Activated T-cell treated with anti-CD3 and anti-CD28 coated beads, Interleukin-2, amount 50 U/mL, for 72 hours (primary cell): ENCODE measurements around the gene P4HA3. TPM values are rescaled to one million over a fixed set of nuclear protein-coding genes. Genes with fewer than 3 reads are reported as not detected.
"Not testable (repeated sequence)": the region's sequence is repeated elsewhere in the genome, so short reads cannot be mapped to it uniquely, and the experiment has no call there.

Experiments
- ATAC-seq, 2 donors: fragments of 150-1000 bp; cut with Tn5 transposase; replicated peaks in 1 of 2; 2 replicates each; pipeline ENCODE4 v1.10.0; 2021; ENCODE audit warnings: moderate library complexity in 2 of 2, mild to moderate bottlenecking in 1 of 2
- DNase-seq, 2 donors: peaks; one replicate each; pipeline ENCODE4 v3.0.0; 2021 to 2022; ENCODE audit warnings: mixed read lengths in 1 of 2
- H3K27ac Mint-ChIP-seq: one replicate; pipeline ENCODE4 v1.8.0; 2022; ENCODE audit warnings: mild to moderate bottlenecking, moderate library complexity, mixed read lengths
- H3K27me3 Mint-ChIP-seq: one replicate; pipeline ENCODE4 v1.8.0; 2022; ENCODE audit warnings: low read depth, mixed read lengths
- H3K36me3 Mint-ChIP-seq, 2 donors: one replicate each; pipeline ENCODE4 v1.8.0; 2022; ENCODE audit warnings: mixed read lengths in 2 of 2, mild to moderate bottlenecking in 1 of 2; ENCODE audit not compliant: insufficient read depth in 2 of 2
- H3K4me1 Mint-ChIP-seq: one replicate; pipeline ENCODE4 v1.8.0; 2022; ENCODE audit warnings: low read depth, mixed read lengths
- H3K4me3 Mint-ChIP-seq, 2 donors: one replicate each; pipeline ENCODE4 v1.8.0; 2022; ENCODE audit warnings: mild to moderate bottlenecking in 2 of 2, mixed read lengths in 2 of 2, moderate library complexity in 2 of 2
- H3K9me3 Mint-ChIP-seq, 2 donors: one replicate each; pipeline ENCODE4 v1.8.0; 2022; ENCODE audit warnings: mixed read lengths in 2 of 2
- total RNA-seq, 2 donors: library from RNA; stranded (reverse); gene quantifications; one replicate each; pipeline ENCODE4 v1.2.3, GENCODE V29; 2022

P4HA3 gene
- not detected for total RNA-seq

DNA sequence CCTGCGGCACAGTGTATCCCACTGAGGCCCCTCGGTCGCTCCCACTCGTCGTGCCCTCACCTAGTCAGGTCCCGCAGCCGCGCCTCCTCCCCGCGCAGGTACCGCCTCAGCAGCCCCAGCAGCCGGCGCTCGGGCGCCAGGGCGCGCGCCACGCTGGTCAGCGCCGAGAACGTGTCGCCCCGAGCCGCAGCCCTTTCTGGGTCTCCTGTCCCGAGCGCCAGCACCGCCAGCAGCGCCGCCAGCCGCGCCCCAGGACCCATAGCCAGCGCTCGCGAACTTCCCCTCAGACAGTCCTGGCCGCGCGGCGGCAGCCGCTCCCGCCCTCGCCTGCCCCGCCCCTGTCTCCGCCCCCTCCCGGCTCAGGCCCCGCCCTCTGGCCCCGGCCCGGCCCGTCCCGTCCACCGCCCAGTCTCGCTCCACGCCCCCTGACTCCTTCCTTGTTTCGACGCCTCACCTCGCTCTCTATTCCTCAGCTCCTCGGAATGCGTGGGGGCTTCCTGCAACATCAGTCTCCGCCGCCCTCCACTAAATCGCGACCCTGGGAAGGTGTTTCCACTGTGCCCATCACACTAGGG is at the start of gene P4HA3:
Gene P4HA3 (minus strand): TSS at position 289 of the 575 bp plus-strand sequence. CDS start 29 bp downstream, at position 260.
- Mint-ChIP-seq H3K4me1 (peaks cover 16% of the 10 kb centered on the region), H3K27me3 (peaks cover 38% of the 10 kb centered on the region), H3K9me3 (peaks cover 0 to 4% of the 10 kb centered on the region in 2 donors), H3K27ac (no peak within 1 kb of the TSS), H3K36me3 (peaks cover 2% of the 10 kb centered on the region in 2 donors), H3K4me3 (peak within 1 kb of the TSS; percentile 73 to 88)
- DNase-seq: peak; percentile 66 to 67
- peak; percentile 98 to 99 for ATAC-seq

DNA sequence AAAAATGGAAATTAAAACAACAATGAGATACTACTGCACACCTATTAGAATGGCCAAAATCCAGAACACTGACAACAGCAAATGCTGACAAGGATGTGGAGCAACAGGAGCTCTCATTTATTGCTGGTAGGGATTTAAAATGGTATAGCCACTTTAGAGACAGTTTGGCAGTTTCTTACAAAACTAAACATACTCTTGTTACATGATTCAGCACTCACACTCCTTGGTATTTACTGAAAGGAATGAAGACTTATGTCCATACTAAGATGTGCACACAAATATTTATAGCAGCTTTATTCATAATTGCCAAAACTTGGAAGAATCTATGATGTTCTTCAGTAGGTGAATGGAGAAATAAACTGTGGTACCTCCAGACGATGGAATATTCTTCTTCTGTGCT is 46.0 kb upstream of the P4HA3 start:
- no peak for ATAC-seq
- DNase-seq: no peak
- Mint-ChIP-seq H3K27ac (no peak overlapping the region), H3K4me3 (no peak overlapping the region), H3K27me3 (no peaks in the 10 kb centered on the region), H3K9me3 (no peaks in the 10 kb centered on the region), H3K36me3 (peaks cover 0 to 16% of the 10 kb centered on the region in 2 donors), H3K4me1 (no peaks in the 10 kb centered on the region)

GRCh38 chr11:74355626-74356025 is 44.2 kb upstream of the P4HA3 start:
- Mint-ChIP-seq H3K4me1 (no peaks in the 10 kb centered on the region), H3K36me3 (peaks cover 0 to 5% of the 10 kb centered on the region in 2 donors), H3K9me3 (no peaks in the 10 kb centered on the region), H3K27me3 (no peaks in the 10 kb centered on the region), H3K4me3 (no peak overlapping the region), H3K27ac (no peak overlapping the region)
- ATAC-seq (no peak), DNase-seq (no peak)

DNA sequence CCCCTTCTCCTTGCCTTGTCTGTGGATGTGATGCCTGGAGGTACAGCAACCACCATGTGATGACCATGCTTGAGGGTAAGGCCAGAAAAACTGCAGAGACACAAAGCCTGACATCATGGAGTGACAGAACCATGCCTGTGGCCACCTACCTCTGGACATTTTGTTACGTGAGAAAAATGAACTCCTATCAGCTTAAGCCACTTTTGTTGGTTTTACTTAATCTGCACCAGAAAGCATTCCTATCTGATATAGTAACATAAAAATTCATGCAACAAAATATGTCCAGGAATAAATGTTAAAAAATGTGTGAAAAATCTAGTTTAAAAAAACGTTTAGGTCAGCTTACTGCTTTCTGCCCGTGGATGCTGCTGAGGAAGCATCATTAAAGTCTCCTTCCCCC is 42.6 kb upstream of the P4HA3 start:
- Mint-ChIP-seq H3K36me3 (peaks cover 0 to 2% of the 10 kb centered on the region in 2 donors), H3K4me1 (no peaks in the 10 kb centered on the region), H3K27ac (no peak overlapping the region), H3K9me3 (no peaks in the 10 kb centered on the region), H3K27me3 (no peaks in the 10 kb centered on the region), H3K4me3 (no peak overlapping the region)
- no peak for DNase-seq
- ATAC-seq: no peak

- no peak for ATAC-seq
- Mint-ChIP-seq H3K27me3 (no peaks in the 10 kb centered on the region), H3K27ac (no peak overlapping the region), H3K9me3 (no peaks in the 10 kb centered on the region), H3K36me3 (peaks cover 0 to 3% of the 10 kb centered on the region in 2 donors), H3K4me3 (no peak overlapping the region), H3K4me1 (no peaks in the 10 kb centered on the region)
- DNase-seq: no peak
Observed at GRCh38 chr11:74347381-74347780, 35.9 kb upstream of the P4HA3 start.

- H3K4me3 Mint-ChIP-seq: no peak overlapping the region
- H3K4me1 Mint-ChIP-seq: no peaks in the 10 kb centered on the region
- DNase-seq: no peak
- H3K36me3 Mint-ChIP-seq: peaks cover 0 to 3% of the 10 kb centered on the region in 2 donors
- no peaks in the 10 kb centered on the region for H3K9me3 Mint-ChIP-seq
- H3K27ac Mint-ChIP-seq: no peak overlapping the region
- no peak for ATAC-seq
- H3K27me3 Mint-ChIP-seq: no peaks in the 10 kb centered on the region
Observed at GRCh38 chr11:74345420-74345819, 34.0 kb upstream of the P4HA3 start.

DNA sequence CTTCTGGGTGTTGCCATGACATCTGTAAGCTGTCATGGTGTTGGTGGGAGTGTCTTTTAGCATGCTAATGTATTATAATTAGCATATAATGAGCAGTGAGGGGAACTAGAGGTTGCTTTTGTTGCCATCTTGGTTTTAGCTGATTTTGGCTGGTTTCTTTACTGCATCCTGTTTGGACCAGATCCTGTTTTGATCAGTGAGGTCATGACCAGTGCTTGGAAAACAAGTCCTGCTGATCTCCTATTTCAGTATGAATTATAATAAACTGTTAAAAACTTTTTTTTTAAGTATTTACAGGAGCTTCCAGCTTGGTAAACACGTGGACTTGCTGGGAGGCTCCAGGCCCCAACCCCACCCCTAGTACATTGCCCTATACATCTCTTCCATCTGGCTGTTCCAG is 30.5 kb upstream of the P4HA3 start:
- Mint-ChIP-seq H3K4me1 (no peaks in the 10 kb centered on the region), H3K27ac (no peak overlapping the region), H3K9me3 (no peaks in the 10 kb centered on the region), H3K36me3 (no peaks in the 10 kb centered on the region), H3K4me3 (no peak overlapping the region), H3K27me3 (no peaks in the 10 kb centered on the region)
- no peak for DNase-seq
- ATAC-seq: no peak

DNA sequence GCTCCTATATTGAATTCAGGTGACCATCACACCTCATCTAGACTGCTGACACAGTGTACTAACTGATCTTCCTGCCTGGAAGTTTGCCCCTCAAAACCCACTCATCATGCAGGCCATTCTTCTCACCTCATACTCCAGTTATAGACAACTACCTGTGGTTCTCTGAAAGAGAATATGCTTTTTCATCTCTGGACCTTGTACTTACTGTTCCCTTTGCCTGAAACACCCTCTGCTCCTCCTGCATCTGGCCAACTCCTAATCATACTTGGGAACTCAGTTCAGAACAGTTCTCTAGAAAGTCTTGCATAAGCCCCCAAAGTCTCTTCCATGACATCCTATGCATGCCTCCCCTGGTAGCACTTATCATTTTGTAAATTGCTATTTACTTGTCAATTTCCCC is 28.2 kb upstream of the P4HA3 start:
- ATAC-seq (no peak), DNase-seq (no peak)
- Mint-ChIP-seq H3K27ac (no peak overlapping the region), H3K9me3 (no peaks in the 10 kb centered on the region), H3K4me3 (no peak overlapping the region), H3K27me3 (no peaks in the 10 kb centered on the region), H3K4me1 (no peaks in the 10 kb centered on the region), H3K36me3 (no peaks in the 10 kb centered on the region)

- Mint-ChIP-seq H3K27ac (no peak overlapping the region), H3K4me3 (no peak overlapping the region), H3K27me3 (no peaks in the 10 kb centered on the region), H3K4me1 (no peaks in the 10 kb centered on the region), H3K36me3 (no peaks in the 10 kb centered on the region), H3K9me3 (no peaks in the 10 kb centered on the region)
- DNase-seq (no peak), ATAC-seq (no peak)
Observed at GRCh38 chr11:74338963-74339362, 27.5 kb upstream of the P4HA3 start.

GRCh38 chr11:74333193-74333592 is 21.8 kb upstream of the P4HA3 start:
- H3K36me3 Mint-ChIP-seq: no peaks in the 10 kb centered on the region
- no peak overlapping the region for H3K27ac Mint-ChIP-seq
- DNase-seq: no peak
- no peak for ATAC-seq
- no peak overlapping the region for H3K4me3 Mint-ChIP-seq
- no peaks in the 10 kb centered on the region for H3K4me1 Mint-ChIP-seq
- H3K27me3 Mint-ChIP-seq: no peaks in the 10 kb centered on the region
- no peaks in the 10 kb centered on the region for H3K9me3 Mint-ChIP-seq

DNA sequence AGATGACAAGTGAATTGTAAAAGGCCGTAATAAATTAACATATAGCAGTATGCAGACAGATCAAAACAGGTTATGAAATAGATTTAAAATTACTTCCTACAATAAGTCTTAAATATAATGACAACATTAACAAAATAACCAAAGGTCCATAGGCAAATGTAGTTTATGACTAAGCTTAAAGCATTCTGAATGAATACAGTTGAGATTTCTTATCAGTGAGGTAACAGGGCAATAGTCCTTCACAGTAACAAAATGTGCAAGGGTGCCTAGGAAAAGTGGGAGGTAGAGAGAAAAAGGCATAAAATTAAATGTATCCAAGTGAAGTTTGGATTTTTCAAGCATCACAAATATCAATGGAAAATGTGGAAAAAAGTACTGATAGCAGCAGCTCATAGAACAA is 20.9 kb upstream of the P4HA3 start:
- H3K4me1 Mint-ChIP-seq: no peaks in the 10 kb centered on the region
- no peak overlapping the region for H3K4me3 Mint-ChIP-seq
- no peaks in the 10 kb centered on the region for H3K27me3 Mint-ChIP-seq
- ATAC-seq: no peak
- H3K9me3 Mint-ChIP-seq: no peaks in the 10 kb centered on the region
- no peak for DNase-seq
- no peak overlapping the region for H3K27ac Mint-ChIP-seq
- no peaks in the 10 kb centered on the region for H3K36me3 Mint-ChIP-seq

DNA sequence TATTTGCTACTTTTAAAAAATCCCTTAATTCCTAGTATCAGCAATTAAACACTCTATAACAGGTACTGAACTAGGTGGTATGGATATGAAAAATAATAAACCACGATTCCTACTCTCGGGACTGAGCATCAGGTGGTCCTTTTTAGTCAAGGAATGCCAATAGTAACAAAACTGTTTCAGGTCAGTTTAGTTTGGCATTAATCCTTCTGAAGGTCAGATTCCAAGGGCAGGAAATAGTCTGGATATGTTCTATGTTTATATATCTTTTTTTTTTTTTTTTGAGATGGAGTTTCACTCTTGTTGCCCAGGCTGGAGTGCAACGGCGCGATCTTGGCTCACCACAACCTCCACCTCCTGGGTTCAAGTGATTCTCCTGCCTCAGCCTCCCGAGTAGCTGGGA is 19.6 kb upstream of the P4HA3 start:
- H3K27me3 Mint-ChIP-seq, H3K4me1 Mint-ChIP-seq, H3K4me3 Mint-ChIP-seq, H3K36me3 Mint-ChIP-seq, H3K27ac Mint-ChIP-seq, H3K9me3 Mint-ChIP-seq, ATAC-seq, DNase-seq: not testable (repeated sequence)

DNA sequence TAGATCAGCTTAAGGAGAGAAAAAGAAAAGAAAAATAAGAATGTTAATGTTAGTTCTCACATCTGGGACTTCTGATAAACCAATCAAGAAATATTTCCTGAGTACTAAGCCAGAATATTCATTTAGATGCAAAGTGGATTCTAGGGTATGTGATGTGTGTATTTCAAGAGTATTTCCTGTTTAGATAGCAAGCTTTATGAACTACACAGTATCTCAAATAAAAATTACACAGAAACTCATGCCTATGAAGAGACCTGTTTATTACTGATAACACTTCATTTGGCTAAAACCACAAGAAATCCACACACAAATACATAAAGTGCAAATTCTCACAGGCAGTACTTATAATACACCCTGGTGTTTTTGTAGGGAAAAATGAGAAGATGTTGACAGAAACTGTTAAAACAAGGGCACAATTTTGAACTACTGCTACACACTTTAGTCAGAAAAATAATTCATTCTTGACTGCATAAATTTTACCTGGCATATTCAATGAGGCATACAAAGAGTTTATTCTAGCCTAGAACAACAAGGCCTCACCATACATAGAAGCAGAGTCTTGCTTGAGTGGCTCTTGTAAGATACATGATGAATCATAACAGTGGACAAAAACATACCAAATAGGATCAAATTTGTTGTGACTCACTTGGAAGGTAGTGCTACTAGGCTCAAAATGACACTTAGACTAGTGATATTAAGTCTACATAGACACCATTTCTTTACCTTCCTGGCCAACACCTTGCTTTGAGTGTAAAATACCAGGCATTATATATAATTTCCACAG is 18.8 kb upstream of the P4HA3 start:
- Mint-ChIP-seq H3K27me3 (no peaks in the 10 kb centered on the region), H3K36me3 (no peaks in the 10 kb centered on the region)
- ATAC-seq: peak in 1 of 2 donors; percentile 44

GRCh38 chr11:74327076-74327475 is 15.6 kb upstream of the P4HA3 start:
- DNase-seq: no peak
- Mint-ChIP-seq H3K4me3 (no peak overlapping the region), H3K36me3 (no peaks in the 10 kb centered on the region), H3K9me3 (no peaks in the 10 kb centered on the region), H3K27me3 (no peaks in the 10 kb centered on the region), H3K4me1 (no peaks in the 10 kb centered on the region), H3K27ac (no peak overlapping the region)
- ATAC-seq: no peak

More for the DNA sequence above, 18.8 kb upstream of the P4HA3 start:
- no peaks in the 10 kb centered on the region for H3K9me3 Mint-ChIP-seq
- H3K27ac Mint-ChIP-seq: no peak overlapping the region
- DNase-seq: no peak
- no peaks in the 10 kb centered on the region for H3K4me1 Mint-ChIP-seq
- no peak overlapping the region for H3K4me3 Mint-ChIP-seq
